Bone marrow (tissue), 2 donors: ENCODE measurements around the gene CEP44.
A peak's percentile ranks its signal among the peaks of the same experiment; 100 is the strongest.
"Not testable (repeated sequence)": the region's sequence is repeated elsewhere in the genome, so short reads cannot be mapped to it uniquely, and the experiment has no call there.

Experiments used
- DNase-seq, 2 donors: peaks; one replicate each; lab custom pipeline; 2025; lab: John Stamatoyannopoulos, UW

The CEP44 gene

GRCh38 chr4:174279433-174280155, 4.1 kb upstream of the CEP44 start:
- DNase-seq = no peak

GRCh38 chr4:174281182-174281737, 2.5 kb upstream of the CEP44 start:
- DNase-seq = no peak

DNA sequence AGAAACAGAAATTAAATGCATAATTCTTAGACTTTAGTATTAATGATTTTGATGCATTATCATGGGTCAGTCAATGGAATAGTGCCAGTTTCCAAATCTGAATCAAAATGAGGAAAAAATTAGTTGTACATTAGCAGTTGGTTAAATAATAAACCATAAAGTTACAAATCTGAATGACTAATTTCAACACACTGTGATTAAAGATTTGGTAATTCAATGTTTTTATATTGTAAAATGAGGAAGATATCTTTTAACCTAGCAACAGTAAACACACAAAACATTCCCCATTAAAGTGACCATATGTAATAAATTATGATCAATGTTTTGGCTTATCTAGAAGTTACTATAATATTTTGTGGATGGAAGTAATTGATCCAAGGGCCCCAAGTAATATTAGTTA, 1.8 kb upstream of the CEP44 start:
- DNase-seq = no peak

DNA sequence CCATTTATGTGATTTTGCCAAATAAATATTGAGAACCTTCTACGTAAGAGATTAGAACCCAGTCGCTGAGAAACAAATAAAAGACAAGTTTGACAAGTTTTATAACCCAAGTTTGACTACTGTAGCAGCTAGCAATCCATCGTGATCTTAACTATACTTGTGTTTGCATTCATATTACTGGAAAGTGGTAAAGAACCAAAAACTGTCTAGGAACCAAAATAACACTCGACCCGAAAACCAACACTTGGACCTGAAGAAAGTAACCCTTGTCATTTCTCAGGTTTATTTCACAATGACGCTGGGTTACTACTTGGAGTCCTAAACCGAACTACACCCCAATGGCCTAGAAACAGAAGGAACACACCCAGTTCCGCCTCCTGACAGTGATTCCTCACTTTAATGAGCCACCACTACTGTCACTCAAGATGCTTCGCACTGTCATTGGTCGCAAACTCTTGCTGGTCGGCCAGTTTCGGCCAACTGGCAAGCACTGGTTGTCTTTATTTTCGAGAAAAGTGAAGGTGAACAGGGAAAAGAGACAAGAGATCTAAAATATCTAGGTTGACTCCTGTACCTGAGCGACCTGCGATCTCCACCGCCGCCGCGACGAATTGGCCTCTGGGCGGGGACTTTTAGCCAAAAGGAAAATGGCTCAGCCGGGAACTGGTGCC, 740 bp upstream of the CEP44 start:
- peak in 1 of 2 donors; percentile 83 for DNase-seq

- DNase-seq = no peak
These were observed 776 bp downstream of the CEP44 start for GRCh38 chr4:174284487-174284886.

DNA sequence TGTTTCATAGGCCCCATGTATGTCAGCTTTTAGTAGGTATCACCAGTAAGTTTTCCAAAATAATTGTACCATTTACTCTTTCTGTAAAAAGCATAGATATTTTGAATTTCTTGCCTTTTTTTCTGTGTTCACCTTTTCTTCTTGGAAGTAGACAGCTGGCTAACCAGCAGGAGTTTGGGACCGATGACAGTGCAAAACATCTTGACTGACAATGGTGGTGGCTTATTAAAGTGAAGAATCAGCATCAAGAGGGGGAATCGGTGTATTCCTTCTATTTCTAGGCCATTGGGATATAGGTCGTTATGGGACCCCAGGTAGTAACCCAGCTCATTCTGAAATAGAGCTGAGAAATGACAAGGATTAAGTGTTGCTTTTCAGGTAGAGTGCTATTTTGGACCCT, 3.2 kb downstream of the CEP44 start:
- no peak for DNase-seq

DNA sequence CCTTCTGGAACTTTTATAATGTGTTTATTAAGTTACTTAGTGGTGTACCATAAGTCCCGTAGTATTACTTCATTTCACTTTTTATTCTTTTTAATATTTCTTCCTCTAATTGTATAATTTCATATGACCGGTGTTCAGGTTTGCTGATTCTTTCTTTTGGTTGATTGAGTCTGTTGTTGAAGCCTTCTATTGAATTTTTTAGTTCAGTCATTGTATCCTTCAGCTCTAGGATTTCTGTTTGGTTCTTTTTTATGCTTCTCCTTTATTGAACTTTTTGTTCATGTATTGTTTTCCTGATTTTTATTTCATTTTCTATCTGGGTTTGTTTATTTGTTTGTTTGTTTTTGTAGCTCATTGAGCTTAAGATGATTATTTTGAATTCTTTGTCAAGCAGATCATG, 8.8 kb downstream of the CEP44 start:
- DNase-seq = no peak

- not testable (repeated sequence) for DNase-seq
These were observed 10.9 kb downstream of the CEP44 start for GRCh38 chr4:174294641-174295040.

DNA sequence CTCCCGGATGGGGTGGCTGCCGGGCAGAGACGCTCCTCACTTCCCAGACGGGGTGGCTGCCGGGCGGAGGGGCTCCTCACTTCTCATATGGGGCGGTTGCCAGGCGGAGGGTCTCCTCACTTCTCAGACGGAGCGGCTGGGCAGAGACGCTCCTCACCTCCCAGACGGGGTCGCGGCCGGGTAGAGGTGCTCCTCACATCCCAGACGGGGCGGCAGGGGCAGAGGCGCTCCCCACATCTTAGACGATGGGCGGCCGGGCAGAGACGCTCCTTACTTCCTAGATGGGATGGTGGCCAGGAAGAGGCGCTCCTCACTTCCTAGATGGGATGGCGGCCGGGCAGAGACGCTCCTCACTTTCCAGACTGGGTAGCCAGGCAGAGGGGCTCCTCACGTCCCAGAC, 11.4 kb downstream of the CEP44 start:
- not testable (repeated sequence) for DNase-seq

- DNase-seq = no peak
These were observed 20.0 kb downstream of the CEP44 start for GRCh38 chr4:174303687-174304086.

GRCh38 chr4:174304664-174305063, 21.0 kb downstream of the CEP44 start:
- DNase-seq = no peak

DNA sequence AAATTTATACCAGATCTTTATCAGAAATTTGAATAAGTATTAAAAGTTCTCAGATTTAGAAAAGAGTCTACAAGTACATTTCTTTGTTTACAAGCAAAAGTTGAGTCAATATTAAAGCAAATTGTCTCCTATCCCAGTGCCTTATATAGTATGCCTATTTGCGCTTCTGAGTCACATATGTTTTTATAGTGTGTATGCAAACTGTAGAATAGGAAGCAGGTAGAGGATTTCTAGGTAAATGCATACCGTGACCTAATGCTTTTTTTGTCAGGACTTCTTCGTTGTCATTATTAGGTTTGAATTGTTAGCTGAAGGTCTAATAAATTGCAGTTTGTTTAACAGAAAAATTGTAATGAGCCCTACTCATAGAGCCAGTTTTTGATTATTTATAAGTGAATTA, 22.2 kb downstream of the CEP44 start:
- DNase-seq = no peak

GRCh38 chr4:174307694-174308093, 24.0 kb downstream of the CEP44 start:
- no peak for DNase-seq

DNA sequence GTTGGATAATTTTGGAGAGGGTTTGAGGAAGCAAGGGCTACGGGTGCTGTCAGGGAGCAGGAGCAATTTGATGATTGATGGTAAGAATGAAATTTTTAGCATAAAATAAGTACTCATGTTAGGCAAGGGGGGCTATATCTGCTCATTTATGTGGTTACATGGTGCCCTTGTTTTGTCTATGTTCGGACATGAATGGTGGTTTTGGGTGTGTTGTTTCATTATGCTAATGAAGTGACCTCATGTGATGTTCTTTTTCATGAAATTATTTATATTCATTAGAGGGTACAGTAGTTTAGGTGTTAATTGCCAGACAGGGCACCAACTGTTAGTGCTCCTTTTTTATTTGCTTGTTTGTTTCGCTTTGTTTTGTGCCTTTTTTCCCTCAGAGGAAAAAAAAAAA, 29.3 kb downstream of the CEP44 start:
- no peak for DNase-seq

DNA sequence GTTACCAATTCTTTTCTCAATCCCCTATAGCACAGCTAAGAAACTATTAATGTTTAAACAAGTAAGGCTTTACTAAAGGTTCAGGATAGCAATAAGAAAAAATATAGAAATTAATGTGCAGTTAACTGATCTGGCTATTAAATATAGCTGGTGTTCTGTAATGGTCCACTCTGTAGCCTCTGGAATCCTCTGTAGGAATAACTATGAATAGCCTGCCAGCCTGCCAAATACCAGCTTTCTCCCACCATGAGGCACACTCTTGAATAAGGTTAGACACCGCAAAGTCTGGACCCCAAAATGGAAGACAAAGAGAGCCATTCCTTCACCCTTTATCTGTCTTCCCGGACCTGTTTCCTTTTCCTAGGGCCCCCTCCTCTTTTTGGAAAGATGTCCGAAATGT, 30.6 kb downstream of the CEP44 start:
- DNase-seq = no peak

GRCh38 chr4:174314770-174315169, 31.1 kb downstream of the CEP44 start:
- no peak for DNase-seq

GRCh38 chr4:174316546-174316945, 32.8 kb downstream of the CEP44 start:
- DNase-seq = no peak

DNA sequence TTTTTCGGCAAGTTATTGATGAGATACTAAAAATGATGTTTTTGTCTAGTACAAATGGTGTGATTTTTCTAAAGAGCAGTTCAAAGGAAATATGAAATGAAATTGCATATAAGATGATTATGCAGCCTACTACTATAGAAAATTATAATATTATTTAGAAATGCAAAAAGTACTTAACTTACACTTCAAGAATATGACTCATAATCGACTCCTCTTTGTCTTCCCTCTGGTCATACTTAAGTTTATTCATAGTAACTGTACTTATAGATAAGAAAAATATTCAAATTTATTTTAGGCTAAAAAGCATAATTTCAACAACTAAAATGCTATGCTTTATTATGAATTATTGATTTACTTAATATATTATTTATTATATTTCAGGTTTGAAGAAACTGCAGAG, 33.2 kb downstream of the CEP44 start:
- no peak for DNase-seq

GRCh38 chr4:174317531-174317930, 33.8 kb downstream of the CEP44 start:
- no peak for DNase-seq

- peak in 1 of 2 donors; percentile 5 for DNase-seq
These were observed 35.4 kb downstream of the CEP44 start for GRCh38 chr4:174318829-174319764.

DNA sequence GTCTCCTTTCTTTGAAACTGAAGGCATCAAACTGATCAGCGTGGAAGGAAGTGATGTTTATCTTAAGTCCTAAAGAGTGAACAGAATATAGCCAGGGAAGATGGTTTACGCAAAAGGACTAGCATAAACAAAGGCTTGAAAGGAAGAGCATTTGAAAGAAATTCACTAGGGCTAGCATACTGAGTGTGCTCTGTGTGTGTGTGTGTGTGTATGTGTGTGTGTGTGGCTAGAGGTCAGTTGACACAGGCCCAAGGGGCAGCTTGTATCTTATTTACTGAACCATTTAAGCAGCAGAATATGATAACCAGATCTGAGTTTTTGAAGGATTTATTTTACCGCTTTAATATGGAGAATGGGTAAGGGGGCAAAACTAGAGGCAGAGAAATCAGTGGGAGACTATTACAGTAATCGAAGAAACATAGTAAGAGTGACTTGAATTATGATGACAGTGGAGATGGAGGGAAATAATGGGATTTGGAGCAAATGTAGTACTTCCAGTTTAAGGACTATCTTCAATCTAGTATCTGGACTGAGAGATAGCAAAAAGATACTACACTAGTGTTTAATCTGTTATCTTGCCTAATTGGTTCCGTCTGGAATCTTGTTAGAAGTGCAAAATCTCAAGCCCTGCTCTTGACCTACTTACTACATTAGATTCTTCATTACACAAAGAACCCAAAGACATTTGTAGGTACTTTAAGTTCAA, 36.9 kb downstream of the CEP44 start:
- no peak for DNase-seq

GRCh38 chr4:174324236-174324635, 40.5 kb downstream of the CEP44 start:
- DNase-seq = no peak
